ENCODE measurements around the gene HGS. TPM values are rescaled to one million over a fixed set of nuclear protein-coding genes. Genes with fewer than 3 reads are reported as not detected.

Gene HGS
- total RNA-seq, 1 donor from 2014 or later = 44.4 TPM

GRCh38 chr17:81682565-81683207 is 1.1 kb upstream of the HGS start:
- DNase-seq (ENCODE audit: low spot score in 2 of 2) (no peak), FAIRE-seq (no peak)

DNA sequence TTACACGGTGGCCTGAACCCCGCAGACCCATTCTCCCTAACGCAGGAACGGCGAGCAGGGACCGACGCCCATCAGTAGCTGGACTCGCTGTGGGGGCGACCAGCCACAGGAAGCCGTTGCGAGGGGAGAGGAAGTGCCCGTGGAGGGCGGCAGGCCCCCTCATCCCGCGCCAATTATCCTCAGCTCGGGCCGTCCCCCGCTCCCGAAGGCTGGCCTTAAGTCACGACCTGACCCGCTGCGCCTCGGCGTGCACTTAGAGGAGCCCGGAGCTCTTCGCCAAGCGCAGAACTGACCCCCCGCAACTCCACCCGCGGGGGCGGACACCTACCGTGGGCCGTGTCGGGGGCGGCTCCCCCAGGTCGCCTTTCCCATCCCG is 615 bp upstream of the HGS start:
- DNase-seq (ENCODE audit: low spot score in 2 of 2) (no peak), FAIRE-seq (no peak)

GRCh38 chr17:81684442-81684911 is 666 bp downstream of the HGS start:
- DNase-seq (ENCODE audit: low spot score in 2 of 2) (peak; percentile 33 to 65), FAIRE-seq (no peak)

GRCh38 chr17:81685108-81685507 is 1.3 kb downstream of the HGS start:
- DNase-seq (ENCODE audit: low spot score in 2 of 2) (peak in 1 of 2 donors; percentile 17), FAIRE-seq (no peak)

DNA sequence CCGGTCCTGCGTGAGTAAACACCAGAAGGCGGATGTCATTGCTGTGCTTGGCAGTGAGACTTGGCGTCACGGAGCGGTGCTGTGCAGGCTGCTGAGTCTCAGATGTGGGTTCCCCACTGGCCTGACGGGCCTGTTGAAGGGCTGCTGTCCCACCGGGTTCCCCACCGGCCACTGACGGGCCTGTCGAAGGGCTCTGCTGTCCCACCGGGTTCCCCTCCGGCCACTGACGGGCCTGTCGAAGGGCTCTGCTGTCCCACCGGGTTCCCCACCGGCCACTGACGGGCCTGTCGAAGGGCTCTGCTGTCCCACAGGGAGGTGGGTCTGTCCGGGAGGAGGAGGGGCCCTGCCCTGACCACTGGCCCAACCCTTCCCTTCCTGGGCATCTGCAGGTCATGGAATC is 2.8 kb downstream of the HGS start:
- no peak for DNase-seq (ENCODE audit: low spot score in 2 of 2)
- no peak for FAIRE-seq

GRCh38 chr17:81687770-81688541 is 4.1 kb downstream of the HGS start:
- DNase-seq (ENCODE audit: low spot score in 2 of 2) = peak in 1 of 2 donors; percentile 21

DNA sequence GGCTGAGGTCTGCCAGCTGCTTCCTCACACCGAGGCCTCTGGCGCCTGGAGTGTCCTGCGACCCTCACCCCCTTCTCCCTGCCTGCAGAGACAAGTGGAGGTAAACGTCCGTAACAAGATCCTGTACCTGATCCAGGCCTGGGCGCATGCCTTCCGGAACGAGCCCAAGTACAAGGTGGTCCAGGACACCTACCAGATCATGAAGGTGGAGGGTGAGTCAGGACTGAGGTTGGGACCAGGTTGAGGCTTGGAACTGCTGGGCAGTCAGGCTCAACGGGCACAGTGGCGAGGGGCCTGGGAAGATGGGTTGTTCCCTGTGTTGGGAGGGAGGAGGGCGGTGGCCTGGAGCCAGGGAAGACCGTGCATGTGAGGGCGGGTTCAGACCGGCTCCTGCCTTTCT is 4.8 kb downstream of the HGS start:
- FAIRE-seq (no peak), DNase-seq (ENCODE audit: low spot score in 2 of 2) (peak in 1 of 2 donors; percentile 28)

More at GRCh38 chr17:81687770-81688541, 4.1 kb downstream of the HGS start:
- FAIRE-seq = no peak

GRCh38 chr17:81690066-81690465 is 6.3 kb downstream of the HGS start:
- DNase-seq (ENCODE audit: low spot score in 2 of 2) = no peak

GRCh38 chr17:81690549-81690948 is 6.7 kb downstream of the HGS start:
- FAIRE-seq (no peak), DNase-seq (ENCODE audit: low spot score in 2 of 2) (no peak)

More at GRCh38 chr17:81690066-81690465, 6.3 kb downstream of the HGS start:
- no peak for FAIRE-seq

DNA sequence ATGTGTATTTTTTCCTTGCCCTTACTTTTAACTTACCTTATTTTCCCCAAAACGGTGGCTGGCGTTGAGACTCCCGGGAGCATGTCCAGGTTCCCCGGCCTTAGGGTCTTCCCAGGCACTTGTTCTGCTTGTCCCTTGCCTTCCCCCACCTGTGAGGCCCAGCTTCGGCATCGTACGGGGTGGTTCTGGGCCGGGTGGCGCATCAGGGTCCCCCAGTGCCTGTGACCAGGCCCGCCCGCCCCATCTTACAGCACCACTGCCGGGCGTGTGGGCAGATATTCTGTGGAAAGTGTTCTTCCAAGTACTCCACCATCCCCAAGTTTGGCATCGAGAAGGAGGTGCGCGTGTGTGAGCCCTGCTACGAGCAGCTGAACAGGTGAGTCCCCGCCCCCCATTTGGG is 7.4 kb downstream of the HGS start:
- FAIRE-seq (no peak), DNase-seq (ENCODE audit: low spot score in 2 of 2) (no peak)

GRCh38 chr17:81691608-81692007 is 7.8 kb downstream of the HGS start:
- no peak for DNase-seq (ENCODE audit: low spot score in 2 of 2)

GRCh38 chr17:81693509-81694210 is 9.8 kb downstream of the HGS start:
- DNase-seq (ENCODE audit: low spot score in 2 of 2) (no peak), FAIRE-seq (no peak)

More at GRCh38 chr17:81691608-81692007, 7.8 kb downstream of the HGS start:
- FAIRE-seq = no peak

DNA sequence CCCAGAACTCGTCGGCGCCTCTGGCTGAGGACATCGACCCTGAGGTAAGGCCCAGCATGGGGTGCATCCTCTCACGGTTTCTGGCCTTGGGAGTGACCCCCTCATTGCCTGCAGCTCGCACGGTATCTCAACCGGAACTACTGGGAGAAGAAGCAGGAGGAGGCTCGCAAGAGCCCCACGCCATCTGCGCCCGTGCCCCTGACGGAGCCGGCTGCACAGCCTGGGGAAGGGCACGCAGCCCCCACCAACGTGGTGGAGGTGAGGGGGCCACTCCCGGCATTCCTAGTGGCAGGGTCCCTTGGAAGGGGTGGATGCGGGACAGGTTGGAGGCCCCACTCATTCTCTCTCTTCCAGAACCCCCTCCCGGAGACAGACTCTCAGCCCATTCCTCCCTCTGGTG is 11.0 kb downstream of the HGS start:
- no peak for DNase-seq (ENCODE audit: low spot score in 2 of 2)
- FAIRE-seq = no peak

- FAIRE-seq = no peak
- no peak for DNase-seq (ENCODE audit: low spot score in 2 of 2)
These were observed 11.4 kb downstream of the HGS start for GRCh38 chr17:81695211-81695610.

DNA sequence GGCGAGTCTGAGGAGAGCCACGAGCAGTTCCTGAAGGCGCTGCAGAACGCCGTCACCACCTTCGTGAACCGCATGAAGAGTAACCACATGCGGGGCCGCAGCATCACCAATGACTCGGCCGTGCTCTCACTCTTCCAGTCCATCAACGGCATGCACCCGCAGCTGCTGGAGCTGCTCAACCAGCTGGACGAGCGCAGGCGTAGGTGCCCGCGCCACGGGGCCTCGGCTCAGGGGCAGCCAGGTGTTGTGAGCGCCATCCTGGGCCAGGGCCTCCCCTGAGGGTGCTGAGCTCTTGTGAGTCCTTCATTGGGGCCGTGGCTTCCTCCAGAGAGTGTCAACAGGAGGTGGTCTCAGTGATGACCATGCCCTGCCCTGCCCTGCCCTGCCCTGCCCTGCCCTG is 12.0 kb downstream of the HGS start:
- no peak for FAIRE-seq
- no peak for DNase-seq (ENCODE audit: low spot score in 2 of 2)

- FAIRE-seq = no peak
These were observed 12.6 kb downstream of the HGS start for GRCh38 chr17:81696218-81696941.

GRCh38 chr17:81697261-81698044 is 13.6 kb downstream of the HGS start:
- no peak for FAIRE-seq
- DNase-seq (ENCODE audit: low spot score in 2 of 2) = no peak

More at GRCh38 chr17:81696218-81696941, 12.6 kb downstream of the HGS start:
- DNase-seq (ENCODE audit: low spot score in 2 of 2) = no peak

DNA sequence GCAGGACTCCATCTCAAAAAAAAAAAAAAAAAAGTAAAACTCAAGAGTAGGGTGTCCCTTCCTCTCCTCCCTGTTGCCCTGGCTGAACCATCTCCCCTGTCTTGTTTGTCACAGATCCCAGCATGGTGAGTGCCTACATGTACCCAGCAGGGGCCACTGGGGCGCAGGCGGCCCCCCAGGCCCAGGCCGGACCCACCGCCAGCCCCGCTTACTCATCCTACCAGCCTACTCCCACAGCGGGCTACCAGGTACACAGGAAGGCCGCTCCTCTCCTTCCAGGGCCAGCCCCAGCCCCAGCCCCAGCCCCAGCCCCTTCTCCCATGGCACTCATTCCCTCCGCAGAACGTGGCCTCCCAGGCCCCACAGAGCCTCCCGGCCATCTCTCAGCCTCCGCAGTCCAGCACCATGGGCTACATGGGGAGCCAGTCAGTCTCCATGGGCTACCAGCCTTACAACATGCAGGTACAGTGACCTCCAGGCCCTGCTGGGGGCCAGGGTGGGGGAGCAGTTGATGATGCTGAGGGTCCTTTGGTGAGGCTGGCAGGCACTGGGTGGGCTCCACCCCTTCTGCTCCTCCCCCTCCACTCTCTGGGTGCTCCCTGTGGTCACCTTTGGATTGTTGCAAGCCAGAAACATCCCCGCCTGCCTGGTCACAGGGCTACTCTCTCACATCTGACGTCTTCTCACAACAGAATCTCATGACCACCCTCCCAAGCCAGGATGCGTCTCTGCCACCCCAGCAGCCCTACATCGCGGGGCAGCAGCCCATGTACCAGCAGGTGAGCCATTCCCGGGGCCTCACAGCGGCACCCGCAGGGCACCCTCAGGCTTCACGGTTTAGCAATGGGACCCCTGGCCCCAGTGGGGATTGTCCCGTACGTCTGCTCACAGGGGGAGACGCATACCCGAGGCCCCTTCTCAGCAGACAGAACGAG is 16.8 kb downstream of the HGS start:
- DNase-seq (ENCODE audit: low spot score in 2 of 2) (no peak), FAIRE-seq (no peak)
